ENCODE data around the gene SKA2. TPM values are rescaled to one million over a fixed set of nuclear protein-coding genes. Genes with fewer than 3 reads are reported as not detected.
"Not testable (repeated sequence)": the region's sequence is repeated elsewhere in the genome, so short reads cannot be mapped to it uniquely, and the experiment has no call there.

Gene SKA2
- total and polyA plus RNA-seq, 2 of the 8 experiments (the other 6 are each of a cell fraction or from before 2014, with no cell fraction given) = 15.6 to 95.8 TPM

DNA sequence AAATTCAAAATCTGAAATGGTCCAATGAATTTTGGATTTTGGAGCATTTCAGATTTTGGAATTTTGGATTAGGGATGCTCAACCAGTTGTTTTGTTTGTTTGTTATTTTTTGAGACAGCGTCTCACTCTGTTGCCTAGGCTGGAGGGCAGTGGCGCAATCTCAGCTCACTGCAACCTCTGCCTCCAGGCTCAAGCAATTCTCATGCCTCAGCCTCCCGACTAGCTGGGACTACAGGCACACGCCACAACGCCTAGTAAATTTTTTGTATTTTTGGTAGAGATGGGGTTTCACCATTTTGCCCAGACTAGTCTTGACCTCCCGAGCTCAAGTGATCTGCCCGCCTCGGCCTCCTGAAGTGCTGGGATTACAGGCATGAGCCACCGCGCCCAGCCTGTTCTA, 16.6 kb downstream of the SKA2 start:
- H2BK20ac ChIP-seq (ENCODE audit: low read length); H4K91ac ChIP-seq (replicated peaks; ENCODE audit: insufficient read length, low read length); H2AFZ ChIP-seq (ENCODE audit: low read length); H3K14ac ChIP-seq (ENCODE audit: insufficient read length); H3K79me1 ChIP-seq (ENCODE audit: low read depth, low read length); H3K9ac ChIP-seq (replicated peaks in 1 of 4; ENCODE audit: extremely low read depth in 1 of 4, low read depth in 3 of 4, low read length in 3 of 4); H3K27ac ChIP-seq (ENCODE audit: low read depth, low read length); H4K5ac ChIP-seq (ENCODE audit: insufficient read length, low read depth, low read length); H4K8ac ChIP-seq (ENCODE audit: extremely low read depth, insufficient read depth, low read length); H2BK120ac ChIP-seq (replicated peaks; ENCODE audit: low read depth, low read length); H4K20me1 ChIP-seq (replicated peaks in 1 of 2; ENCODE audit: control insufficient read depth in 1 of 2, insufficient read depth in 2 of 2, low read length in 2 of 2); CTCF ChIA-PET (ENCODE audit: partially characterized antibody); H3K4ac ChIP-seq (replicated peaks; ENCODE audit: insufficient read length, low read depth, low read length); H2BK12ac ChIP-seq (ENCODE audit: low read depth, low read length); FAIRE-seq; H3K23ac ChIP-seq (ENCODE audit: insufficient read length); H3K56ac ChIP-seq (replicated peaks; ENCODE audit: insufficient read length, low read depth, low read length); H3K23me2 ChIP-seq (ENCODE audit: low read depth, low read length); DNase-seq (ENCODE audit: low read depth in 1 of 2, low spot score in 2 of 2); H2BK15ac ChIP-seq (ENCODE audit: low read length); H2BK5ac ChIP-seq (ENCODE audit: low read depth, low read length); H3K4me2 ChIP-seq (ENCODE audit: insufficient read depth in 1 of 2, low read depth in 2 of 2, low read length in 2 of 2); H3K4me1 ChIP-seq (replicated peaks in 1 of 4; ENCODE audit: control insufficient read depth in 3 of 4, insufficient read depth in 4 of 4, low read length in 3 of 4); H3K27me3 ChIP-seq (replicated peaks in 1 of 4; ENCODE audit: control insufficient read depth in 3 of 4, extremely low read depth in 1 of 4, insufficient read depth in 3 of 4, low read length in 3 of 4); H3K9me3 ChIP-seq (ENCODE audit: insufficient read depth in 2 of 2, low read depth in 1 of 2, low read length in 1 of 2); H3K18ac ChIP-seq (ENCODE audit: extremely low read depth, low read length); H3K36me3 ChIP-seq (ENCODE audit: control insufficient read depth in 2 of 4, insufficient read depth in 4 of 4, low read length in 3 of 4); H3K4me3 ChIP-seq (ENCODE audit: extremely low read depth in 1 of 4, insufficient read depth in 2 of 4, low read depth in 3 of 4, low read length in 4 of 4); H2AK5ac ChIP-seq (ENCODE audit: low read depth, low read length): not testable (repeated sequence)
- POLR2A ChIA-PET (ENCODE audit: partially characterized antibody) = interaction anchor here (0.5 to 1.0 kb wide), 3 partner anchors 8 to 725 kb away, joined by 3 read pairs; no protein-coding TSS in a partner anchor
- 83% methylated on average over 10 of the region's 10 CpGs; no CpG with 5 or more reads in 1 of the 2 experiments for WGBS, 2 experiments (ENCODE audit: extremely low coverage in 1 of 2, insufficient coverage in 1 of 2, insufficient read length in 1 of 2, insufficient replicate concordance in 2 of 2, low coverage in 1 of 2, low lambda C conversion rate in 2 of 2, missing lambda C conversion rate in 1 of 2)
- peaks cover 0 to 84% of the 10 kb centered on the region in 2 experiments; a peak in 2 of 4 replicates for H3K79me2 ChIP-seq (ENCODE audit: control insufficient read depth in 1 of 2, insufficient read depth in 2 of 2, low read length in 2 of 2)
- peak; percentile 52; the same call in 1 of the 2 replicates for TF ChIP-seq CEBPB (IDR thresholded peaks at IDR 0.05; ENCODE audit: low read depth, low read length)
